HEK293 (cell line): ENCODE data around the gene CRIP2.

Source experiments
- CTCF ChIA-PET: fragments of 350-600 bp; formaldehyde crosslinking; extraction: SDS; loops from one replicate; lab custom pipeline; 2021; ENCODE audit warnings: antibody characterized with exemption; lab: Yijun Ruan, JAX
- POLR2A ChIA-PET: fragments of 300-600 bp; formaldehyde crosslinking; extraction: SDS; loops from one replicate; lab custom pipeline; 2020; ENCODE audit warnings: antibody characterized with exemption, inconsistent platforms; lab: Yijun Ruan, JAX
- H3K27ac ChIP-seq: fragments of 200-500 bp; sonication (Bioruptor generic); 2 replicates; pipeline ENCODE4 v1.5.1; 2014; ENCODE audit warnings: low read depth, low read length, control low read depth, inconsistent platforms; ENCODE audit errors: extremely low read depth
- H3K36me3 ChIP-seq, 2 experiments: fragments of 200-500 bp in 1 of 2; sonication (Bioruptor generic) in 1 of 2; 1 replicate in 1 of 2; 2 replicates in 1 of 2; pipeline ENCODE4 v1.5.1; 2014 to 2017; ENCODE audit warnings: inconsistent platforms in 2 of 2, low read length in 2 of 2; ENCODE audit not compliant: control insufficient read depth in 2 of 2, insufficient read depth in 1 of 2
- H3K4me1 ChIP-seq: fragments of 200-500 bp; sonication (Bioruptor generic); 2 replicates; pipeline ENCODE4 v1.5.1; 2014; ENCODE audit warnings: mild to moderate bottlenecking, low read length, inconsistent platforms; ENCODE audit not compliant: control insufficient read depth, insufficient read depth
- H3K4me3 ChIP-seq: 2 replicates; pipeline ENCODE4 v1.5.1; 2011; ENCODE audit warnings: low read depth, mild to moderate bottlenecking, control low read depth, low read length, moderate library complexity
- H3K9me3 ChIP-seq: fragments of 200-500 bp; sonication (Bioruptor generic); 2 replicates; pipeline ENCODE4 v1.5.1; 2014; ENCODE audit warnings: low read depth, low read length, inconsistent platforms; ENCODE audit not compliant: control insufficient read depth, insufficient read depth
- ZNF202 ChIP-seq: fragments of 450-650 bp; formaldehyde crosslinking; IDR thresholded peaks from 2 replicates; pipeline ENCODE4 v1.5.1; 2016; ENCODE audit warnings: missing biosample characterization, missing genetic modification characterization, borderline replicate concordance
- ZNF792 ChIP-seq: fragments of 450-650 bp; formaldehyde crosslinking; IDR thresholded peaks from 2 replicates; pipeline ENCODE4 v1.5.1; 2016; ENCODE audit warnings: missing biosample characterization, missing genetic modification characterization
- TF ChIP-seq, protein P1 (sequence below): fragments of 450-650 bp; formaldehyde crosslinking; IDR thresholded peaks from 2 replicates; pipeline ENCODE4 v1.5.1; 2016; ENCODE audit warnings: missing biosample characterization, missing genetic modification characterization
- TF ChIP-seq, protein P2 (sequence below): sonication (generic); formaldehyde crosslinking; IDR thresholded peaks from 2 replicates; pipeline ENCODE4 v1.8.1; 2022; ENCODE audit warnings: mild to moderate bottlenecking, moderate library complexity, missing genetic modification reagents
- TF ChIP-seq, protein P3 (sequence below): fragments of 450-650 bp; formaldehyde crosslinking; IDR thresholded peaks from 2 replicates; pipeline ENCODE4 v1.5.1; 2017; ENCODE audit warnings: missing biosample characterization, mild to moderate bottlenecking, missing genetic modification characterization, moderate library complexity
- TF ChIP-seq, protein P4 (sequence below): fragments of 450-650 bp; formaldehyde crosslinking; IDR thresholded peaks from 2 replicates; pipeline ENCODE4 v1.5.1; 2016; ENCODE audit warnings: missing biosample characterization, missing genetic modification characterization, borderline replicate concordance
- TF ChIP-seq, protein P5 (sequence below): fragments of 450-650 bp; formaldehyde crosslinking; IDR thresholded peaks from 2 replicates; pipeline ENCODE4 v1.5.1; 2016; ENCODE audit warnings: missing biosample characterization, missing genetic modification characterization
- TF ChIP-seq, protein P6 (sequence below): fragments of 450-650 bp; formaldehyde crosslinking; IDR thresholded peaks from 2 replicates; pipeline ENCODE4 v1.5.1; 2016; ENCODE audit warnings: missing biosample characterization, missing genetic modification characterization

The CRIP2 gene

DNA sequence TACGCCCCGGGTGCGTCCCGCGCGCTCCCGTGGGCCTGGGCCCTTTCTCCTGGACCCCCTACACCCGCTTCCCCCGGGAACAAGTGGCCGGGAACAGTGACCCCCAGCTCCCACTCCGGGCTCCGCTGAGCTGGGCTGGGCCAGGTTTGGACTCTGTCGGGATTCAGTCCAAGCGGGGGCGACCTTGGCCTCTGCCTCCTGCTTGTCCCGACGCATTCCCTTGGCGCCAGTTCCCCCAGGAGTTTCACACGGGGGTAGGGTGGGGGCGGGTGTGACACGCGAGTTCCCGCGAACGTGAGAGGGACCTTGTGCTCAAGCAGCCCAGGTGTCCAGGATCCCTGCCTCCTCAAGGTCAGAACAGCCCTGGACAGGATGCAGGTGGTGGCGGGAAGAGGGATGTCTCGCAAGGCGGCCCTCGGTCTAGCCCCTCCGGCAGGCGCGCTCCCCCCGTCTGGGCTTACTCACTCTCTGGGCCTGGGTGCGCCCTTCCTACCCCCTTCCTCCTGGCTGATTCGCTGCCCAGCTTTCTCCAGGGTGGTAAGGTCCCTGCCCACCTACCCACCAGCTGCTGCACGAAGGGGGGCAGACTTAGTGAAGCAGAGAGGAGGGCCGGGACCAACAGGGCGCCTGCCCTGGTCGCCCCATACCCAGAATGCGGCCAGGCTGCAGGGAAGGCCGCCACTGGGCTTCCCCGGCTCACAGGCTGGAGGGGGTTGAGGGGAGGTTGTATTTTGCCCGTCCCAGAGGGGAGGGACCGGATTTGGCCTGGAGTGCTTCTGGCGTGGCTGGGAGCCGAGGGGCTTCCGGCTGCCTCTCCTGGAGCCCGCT is 862 bp downstream of the CRIP2 start (continued):
- TF ChIP-seq, protein P1, sequence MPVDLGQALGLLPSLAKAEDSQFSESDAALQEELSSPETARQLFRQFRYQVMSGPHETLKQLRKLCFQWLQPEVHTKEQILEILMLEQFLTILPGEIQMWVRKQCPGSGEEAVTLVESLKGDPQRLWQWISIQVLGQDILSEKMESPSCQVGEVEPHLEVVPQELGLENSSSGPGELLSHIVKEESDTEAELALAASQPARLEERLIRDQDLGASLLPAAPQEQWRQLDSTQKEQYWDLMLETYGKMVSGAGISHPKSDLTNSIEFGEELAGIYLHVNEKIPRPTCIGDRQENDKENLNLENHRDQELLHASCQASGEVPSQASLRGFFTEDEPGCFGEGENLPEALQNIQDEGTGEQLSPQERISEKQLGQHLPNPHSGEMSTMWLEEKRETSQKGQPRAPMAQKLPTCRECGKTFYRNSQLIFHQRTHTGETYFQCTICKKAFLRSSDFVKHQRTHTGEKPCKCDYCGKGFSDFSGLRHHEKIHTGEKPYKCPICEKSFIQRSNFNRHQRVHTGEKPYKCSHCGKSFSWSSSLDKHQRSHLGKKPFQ (tag by site-specific recombination): no peak
- TF ChIP-seq ZNF202 (tag by site-specific recombination) (no peak), ZNF792 (tag by site-specific recombination) (no peak)
- TF ChIP-seq, protein P2, sequence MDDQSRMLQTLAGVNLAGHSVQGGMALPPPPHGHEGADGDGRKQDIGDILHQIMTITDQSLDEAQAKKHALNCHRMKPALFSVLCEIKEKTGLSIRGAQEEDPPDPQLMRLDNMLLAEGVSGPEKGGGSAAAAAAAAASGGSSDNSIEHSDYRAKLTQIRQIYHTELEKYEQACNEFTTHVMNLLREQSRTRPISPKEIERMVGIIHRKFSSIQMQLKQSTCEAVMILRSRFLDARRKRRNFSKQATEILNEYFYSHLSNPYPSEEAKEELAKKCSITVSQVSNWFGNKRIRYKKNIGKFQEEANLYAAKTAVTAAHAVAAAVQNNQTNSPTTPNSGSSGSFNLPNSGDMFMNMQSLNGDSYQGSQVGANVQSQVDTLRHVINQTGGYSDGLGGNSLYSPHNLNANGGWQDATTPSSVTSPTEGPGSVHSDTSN (CRISPR knock-in tag): no peak

DNA sequence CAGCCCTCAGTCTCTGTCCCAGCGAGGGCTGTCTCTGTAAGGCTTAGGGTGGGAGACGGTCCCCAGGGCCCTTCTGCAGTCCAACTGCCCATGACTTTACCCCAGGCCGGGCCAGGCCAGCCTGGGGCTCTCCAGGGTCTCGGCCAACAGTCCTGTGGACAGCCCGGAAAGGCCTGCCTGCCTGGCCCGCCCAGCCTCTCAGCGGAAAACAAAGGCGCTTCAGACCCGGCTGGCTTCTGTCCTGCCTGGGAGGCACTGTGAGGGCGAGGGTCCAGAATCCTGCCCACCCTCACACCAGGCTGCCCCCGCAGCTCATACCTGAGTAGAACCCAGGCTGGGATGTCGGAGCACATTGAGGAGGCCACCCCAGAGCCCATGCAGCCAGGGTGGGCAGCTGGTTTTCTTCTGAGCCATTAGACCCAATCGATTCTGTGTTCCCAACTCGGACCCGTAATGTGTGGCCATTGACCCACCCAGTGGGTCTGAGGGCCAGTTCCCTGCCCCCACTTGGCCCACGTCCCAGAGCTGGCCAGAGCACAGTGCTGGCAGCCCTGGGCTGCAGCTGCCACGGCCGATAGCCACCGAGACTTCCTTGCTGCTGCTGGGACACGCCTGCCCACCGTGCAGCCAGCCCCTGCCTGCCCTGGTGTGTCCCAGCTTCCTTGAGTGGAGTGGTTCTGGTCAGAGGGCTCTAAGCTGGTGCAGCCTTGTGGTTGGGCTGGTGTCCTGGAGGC is 1.6 kb downstream of the CRIP2 start:
- Histone ChIP-seq H3K4me3 (no peak overlapping the region), H3K4me1 (peaks cover 9% of the 10 kb centered on the region), H3K9me3 (no peaks in the 10 kb centered on the region), H3K36me3 (no peaks in the 10 kb centered on the region), H3K27ac (no peak overlapping the region)
- CTCF ChIA-PET: interaction anchor here (0.6 to 2.0 kb wide), 3 partner anchors 9 to 35 kb away, joined by 3 to 9 read pairs (median 3); no protein-coding TSS in a partner anchor
- POLR2A ChIA-PET: interaction anchor here (0.5 kb wide), 1 partner anchor 80 kb away, joined by 3 read pairs; no protein-coding TSS in a partner anchor
- TF ChIP-seq, protein P3, sequence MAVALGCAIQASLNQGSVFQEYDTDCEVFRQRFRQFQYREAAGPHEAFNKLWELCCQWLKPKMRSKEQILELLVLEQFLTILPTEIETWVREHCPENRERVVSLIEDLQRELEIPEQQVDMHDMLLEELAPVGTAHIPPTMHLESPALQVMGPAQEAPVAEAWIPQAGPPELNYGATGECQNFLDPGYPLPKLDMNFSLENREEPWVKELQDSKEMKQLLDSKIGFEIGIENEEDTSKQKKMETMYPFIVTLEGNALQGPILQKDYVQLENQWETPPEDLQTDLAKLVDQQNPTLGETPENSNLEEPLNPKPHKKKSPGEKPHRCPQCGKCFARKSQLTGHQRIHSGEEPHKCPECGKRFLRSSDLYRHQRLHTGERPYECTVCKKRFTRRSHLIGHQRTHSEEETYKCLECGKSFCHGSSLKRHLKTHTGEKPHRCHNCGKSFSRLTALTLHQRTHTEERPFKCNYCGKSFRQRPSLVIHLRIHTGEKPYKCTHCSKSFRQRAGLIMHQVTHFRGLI (tag by site-specific recombination): peak; percentile 50; the same call in 1 of the 2 replicates
- TF ChIP-seq, protein P4, sequence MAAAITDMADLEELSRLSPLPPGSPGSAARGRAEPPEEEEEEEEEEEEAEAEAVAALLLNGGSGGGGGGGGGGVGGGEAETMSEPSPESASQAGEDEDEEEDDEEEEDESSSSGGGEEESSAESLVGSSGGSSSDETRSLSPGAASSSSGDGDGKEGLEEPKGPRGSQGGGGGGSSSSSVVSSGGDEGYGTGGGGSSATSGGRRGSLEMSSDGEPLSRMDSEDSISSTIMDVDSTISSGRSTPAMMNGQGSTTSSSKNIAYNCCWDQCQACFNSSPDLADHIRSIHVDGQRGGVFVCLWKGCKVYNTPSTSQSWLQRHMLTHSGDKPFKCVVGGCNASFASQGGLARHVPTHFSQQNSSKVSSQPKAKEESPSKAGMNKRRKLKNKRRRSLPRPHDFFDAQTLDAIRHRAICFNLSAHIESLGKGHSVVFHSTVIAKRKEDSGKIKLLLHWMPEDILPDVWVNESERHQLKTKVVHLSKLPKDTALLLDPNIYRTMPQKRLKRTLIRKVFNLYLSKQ (tag by site-specific recombination): no peak
- TF ChIP-seq, protein P5, sequence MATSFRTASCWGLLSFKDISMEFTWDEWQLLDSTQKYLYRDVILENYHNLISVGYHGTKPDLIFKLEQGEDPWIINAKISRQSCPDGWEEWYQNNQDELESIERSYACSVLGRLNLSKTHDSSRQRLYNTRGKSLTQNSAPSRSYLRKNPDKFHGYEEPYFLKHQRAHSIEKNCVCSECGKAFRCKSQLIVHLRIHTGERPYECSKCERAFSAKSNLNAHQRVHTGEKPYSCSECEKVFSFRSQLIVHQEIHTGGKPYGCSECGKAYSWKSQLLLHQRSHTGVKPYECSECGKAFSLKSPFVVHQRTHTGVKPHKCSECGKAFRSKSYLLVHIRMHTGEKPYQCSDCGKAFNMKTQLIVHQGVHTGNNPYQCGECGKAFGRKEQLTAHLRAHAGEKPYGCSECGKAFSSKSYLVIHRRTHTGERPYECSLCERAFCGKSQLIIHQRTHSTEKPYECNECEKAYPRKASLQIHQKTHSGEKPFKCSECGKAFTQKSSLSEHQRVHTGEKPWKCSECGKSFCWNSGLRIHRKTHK (tag by site-specific recombination): no peak
- TF ChIP-seq, protein P2 (CRISPR knock-in tag): 0 out of 2 replicates have a peak, but pooled peaks have one; percentile 27
- TF ChIP-seq, protein P6, sequence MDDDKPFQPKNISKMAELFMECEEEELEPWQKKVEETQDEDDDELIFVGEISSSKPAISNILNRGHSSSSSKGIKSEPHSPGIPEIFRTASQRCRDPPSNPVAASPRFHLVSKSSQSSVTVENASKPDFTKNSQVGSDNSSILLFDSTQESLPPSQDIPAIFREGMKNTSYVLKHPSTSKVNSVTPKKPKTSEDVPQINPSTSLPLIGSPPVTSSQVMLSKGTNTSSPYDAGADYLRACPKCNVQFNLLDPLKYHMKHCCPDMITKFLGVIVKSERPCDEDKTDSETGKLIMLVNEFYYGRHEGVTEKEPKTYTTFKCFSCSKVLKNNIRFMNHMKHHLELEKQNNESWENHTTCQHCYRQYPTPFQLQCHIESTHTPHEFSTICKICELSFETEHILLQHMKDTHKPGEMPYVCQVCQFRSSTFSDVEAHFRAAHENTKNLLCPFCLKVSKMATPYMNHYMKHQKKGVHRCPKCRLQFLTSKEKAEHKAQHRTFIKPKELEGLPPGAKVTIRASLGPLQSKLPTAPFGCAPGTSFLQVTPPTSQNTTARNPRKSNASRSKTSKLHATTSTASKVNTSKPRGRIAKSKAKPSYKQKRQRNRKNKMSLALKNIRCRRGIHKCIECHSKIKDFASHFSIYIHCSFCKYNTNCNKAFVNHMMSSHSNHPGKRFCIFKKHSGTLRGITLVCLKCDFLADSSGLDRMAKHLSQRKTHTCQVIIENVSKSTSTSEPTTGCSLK (tag by site-specific recombination): no peak
